ENCODE data around the gene KRTAP10-5. TPM values are rescaled to one million over a fixed set of nuclear protein-coding genes. Genes with fewer than 3 reads are reported as not detected.
A peak's percentile ranks its signal among the peaks of the same experiment; 100 is the strongest.
"Not testable (repeated sequence)": the region's sequence is repeated elsewhere in the genome, so short reads cannot be mapped to it uniquely, and the experiment has no call there.

The KRTAP10-5 gene
- total RNA-seq, 1 experiment from 2014 or later, result not detected

- H3K9me3 Mint-ChIP-seq, result peaks cover 9% of the 10 kb centered on the region; the same call in 1 of the 2 replicates
- no peaks in the 10 kb centered on the region; the same call in 1 of the 2 replicates for H3K27me3 Mint-ChIP-seq (ENCODE audit: low read depth)
- H3K4me3 Mint-ChIP-seq, result no peak within 1 kb of the TSS
- DNase-seq (ENCODE audit: low spot score) (no peak), ATAC-seq (no peak)
- H3K36me3 Mint-ChIP-seq, result no peaks in the 10 kb centered on the region
- no peak for TF ChIP-seq ZNF138 (CRISPR knock-in tag; conservative IDR thresholded peaks at IDR 0.05)
- 0 out of 2 replicates have a peak, but pooled peaks have one; percentile 29 for TF ChIP-seq ZNF219 (CRISPR knock-in tag; IDR thresholded peaks at IDR 0.05; ENCODE audit: borderline replicate concordance)
- TF ChIP-seq MAX (CRISPR knock-in tag; IDR thresholded peaks at IDR 0.05), result 0 out of 2 replicates have a peak, but pooled peaks have one; percentile 24
- TF ChIP-seq ZSCAN18 (CRISPR knock-in tag; IDR thresholded peaks at IDR 0.05), result no peak
- TF ChIP-seq PREB (CRISPR knock-in tag; IDR thresholded peaks at IDR 0.05; ENCODE audit: borderline replicate concordance), result no peak
- no peak for TF ChIP-seq SMAD3 (CRISPR knock-in tag; IDR thresholded peaks at IDR 0.05; ENCODE audit: borderline replicate concordance)
- TF ChIP-seq ZNF423 (CRISPR knock-in tag; IDR thresholded peaks at IDR 0.05), result no peak
- H3K4me1 Mint-ChIP-seq, result peaks cover 30% of the 10 kb centered on the region
- H3K27ac Mint-ChIP-seq, result peak within 1 kb of the TSS; percentile 6; the same call in 1 of the 2 replicates
- ChIA-PET CTCF (interaction anchor here (0.6 to 1.4 kb wide), 5 partner anchors 13 to 108 kb away, joined by 3 to 6 read pairs (median 3); no protein-coding TSS in a partner anchor), POLR2A (no interaction called here)
Measured at GRCh38 chr21:44592446-44593311, 12.3 kb upstream of the KRTAP10-5 start, which contains the start of gene KRTAP10-6. KRTAP10-6 (minus strand) TSS chr21:44592505; CDS start chr21:44592484, 21 bp downstream.

GRCh38 chr21:44591801-44592130 lies 11.4 kb upstream of the KRTAP10-5 start:
- Mint-ChIP-seq H3K9me3 (peaks cover 14% of the 10 kb centered on the region), H3K4me1 (peaks cover 24% of the 10 kb centered on the region)
- H3K4me3 Mint-ChIP-seq; H3K36me3 Mint-ChIP-seq; DNase-seq (ENCODE audit: low spot score); H3K27ac Mint-ChIP-seq; H3K27me3 Mint-ChIP-seq (ENCODE audit: low read depth); POLR2A ChIA-PET; ATAC-seq: not testable (repeated sequence)
- CTCF ChIA-PET, result interaction anchor here (0.6 to 1.4 kb wide), 4 partner anchors 14 to 81 kb away, joined by 3 to 6 read pairs (median 3); no protein-coding TSS in a partner anchor

- Mint-ChIP-seq H3K4me1 (peaks cover 24% of the 10 kb centered on the region), H3K9me3 (peaks cover 18% of the 10 kb centered on the region)
- ATAC-seq; DNase-seq (ENCODE audit: low spot score); H3K27ac Mint-ChIP-seq; H3K27me3 Mint-ChIP-seq (ENCODE audit: low read depth); H3K4me3 Mint-ChIP-seq; H3K36me3 Mint-ChIP-seq; CTCF ChIA-PET; POLR2A ChIA-PET: not testable (repeated sequence)
Measured at GRCh38 chr21:44590897-44591800, 10.7 kb upstream of the KRTAP10-5 start.

GRCh38 chr21:44590311-44590721 lies 9.9 kb upstream of the KRTAP10-5 start:
- Mint-ChIP-seq H3K27me3 (ENCODE audit: low read depth) (peaks cover 3% of the 10 kb centered on the region; the same call in 1 of the 2 replicates), H3K4me1 (peaks cover 22% of the 10 kb centered on the region), H3K9me3 (peaks cover 23% of the 10 kb centered on the region), H3K27ac (no peak overlapping the region), H3K4me3 (no peak overlapping the region), H3K36me3 (no peaks in the 10 kb centered on the region)
- no peak for ATAC-seq
- ChIA-PET POLR2A (no interaction called here), CTCF (no interaction called here)
- no peak for DNase-seq (ENCODE audit: low spot score)
- TF ChIP-seq ETV6 (CRISPR knock-in tag; IDR thresholded peaks at IDR 0.05) (no peak), CREM (CRISPR knock-in tag; IDR thresholded peaks at IDR 0.05) (no peak), ZNF232 (CRISPR knock-in tag; IDR thresholded peaks at IDR 0.05) (no peak), FOXP4 (CRISPR knock-in tag; IDR thresholded peaks at IDR 0.05) (no peak), ATF3 (CRISPR knock-in tag; conservative IDR thresholded peaks at IDR 0.05) (no peak), JUN (CRISPR knock-in tag; IDR thresholded peaks at IDR 0.05) (no peak), FOXP1 (CRISPR knock-in tag; IDR thresholded peaks at IDR 0.05; ENCODE audit: borderline replicate concordance) (no peak), NR1H2 (CRISPR knock-in tag; IDR thresholded peaks at IDR 0.05) (no peak), ERG (CRISPR knock-in tag; IDR thresholded peaks at IDR 0.05) (no peak), ZBTB21 (CRISPR knock-in tag; IDR thresholded peaks at IDR 0.05; ENCODE audit: borderline replicate concordance) (no peak), ZNF317 (CRISPR knock-in tag; IDR thresholded peaks at IDR 0.05; ENCODE audit: borderline replicate concordance, low read depth) (no peak)
